Suprapubic skin (tissue), 4 donors: ENCODE results near the gene SLC16A10. TPM values are rescaled to one million over a fixed set of nuclear protein-coding genes. Genes with fewer than 3 reads are reported as not detected.

ENCODE experiments used
- DNase-seq, 2 donors: peaks; one replicate each; pipeline ENCODE4 v3.0.0-alpha.2; 2019; ENCODE audit warnings: low spot score in 2 of 2
- H3K27ac ChIP-seq: fragments of 200-600 bp; sonication (generic); one replicate; pipeline ENCODE4 v1.5.1; 2019
- H3K27me3 ChIP-seq: fragments of 200-600 bp; sonication (generic); one replicate; pipeline ENCODE4 v1.5.1; 2019
- H3K36me3 ChIP-seq: fragments of 200-600 bp; sonication (generic); one replicate; pipeline ENCODE4 v1.5.1; 2019
- H3K4me1 ChIP-seq: fragments of 200-600 bp; sonication (generic); one replicate; pipeline ENCODE4 v1.5.1; 2019
- H3K4me3 ChIP-seq: fragments of 200-600 bp; sonication (generic); one replicate; pipeline ENCODE4 v1.5.1; 2019; ENCODE audit warnings: mild to moderate bottlenecking
- H3K9me3 ChIP-seq: fragments of 200-600 bp; sonication (generic); one replicate; pipeline ENCODE4 v1.5.1; 2019
- CTCF ChIP-seq, 2 donors: fragments of 200-600 bp in 1 of 2; fragments of 450-650 bp in 1 of 2; sonication (generic) in 1 of 2; IDR thresholded peaks; one replicate each; pipeline ENCODE4 v1.5.1; 2016 to 2019; ENCODE audit warnings: antibody characterized with exemption in 2 of 2, mild to moderate bottlenecking in 1 of 2, moderate library complexity in 1 of 2
- EP300 ChIP-seq: sonication (generic); formaldehyde crosslinking; IDR thresholded peaks from one replicate; pipeline ENCODE4 v1.6.1; 2017; ENCODE audit warnings: antibody characterized with exemption
- POLR2A ChIP-seq, 2 donors: fragments of 450-650 bp; IDR thresholded peaks; one replicate each; pipeline ENCODE4 v1.6.1; 2017; ENCODE audit warnings: antibody characterized with exemption in 2 of 2, mild to moderate bottlenecking in 2 of 2, moderate library complexity in 2 of 2
- POLR2AphosphoS5 ChIP-seq, 3 donors: sonication (generic); formaldehyde crosslinking; IDR thresholded peaks; one replicate each; pipeline ENCODE4 v1.6.1; 2017; ENCODE audit warnings: antibody characterized with exemption in 3 of 3
- WGBS: methylation state at CpG from one replicate; pipeline ENCODE4 v1.1.5; 2018; 5-methylcytosine and 5-hydroxymethylcytosine counted together
- total RNA-seq, 4 donors: library from RNA; depleted of rRNA; stranded (reverse); fragments of >200 nt; gene quantifications; one replicate each; pipeline ENCODE4 v1.1.0, GENCODE V29; 2016

Gene SLC16A10
- total RNA-seq, 4 donors from 2014 or later: 23.1 to 73.5 (median 35.9) TPM

DNA sequence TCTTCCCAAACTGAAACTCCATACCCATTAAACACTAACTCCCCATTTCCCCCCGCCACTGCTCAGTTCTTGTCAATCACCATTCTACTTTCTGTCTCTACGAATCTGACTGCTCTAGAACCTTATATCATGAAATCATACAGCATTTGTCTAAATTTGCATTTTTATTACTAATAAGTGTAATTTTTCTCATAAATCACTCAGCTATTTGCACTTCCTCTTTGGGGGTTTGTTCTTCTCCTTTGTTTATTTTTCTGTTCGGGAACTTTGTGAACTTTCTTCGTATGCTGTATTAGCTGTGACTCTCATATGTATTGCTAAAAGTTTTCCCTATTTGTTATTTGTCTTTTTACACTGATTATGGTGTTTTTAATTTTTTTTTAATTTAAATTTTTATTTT, 152.2 kb downstream of the SLC16A10 start:
- TF ChIP-seq POLR2A (IDR thresholded peaks at IDR 0.05): no peak
- no peak for TF ChIP-seq CTCF (IDR thresholded peaks at IDR 0.05)
- no peak for TF ChIP-seq POLR2AphosphoS5 (IDR thresholded peaks at IDR 0.05)
- TF ChIP-seq EP300: no peak
- H3K4me1 ChIP-seq: no peaks in the 10 kb centered on the region
- no peak overlapping the region for H3K4me3 ChIP-seq
- H3K36me3 ChIP-seq: no peaks in the 10 kb centered on the region
- 66% methylated on average over 4 of the region's 4 CpGs for WGBS
- no peaks in the 10 kb centered on the region for H3K27me3 ChIP-seq
- no peaks in the 10 kb centered on the region for H3K9me3 ChIP-seq
- no peak overlapping the region for H3K27ac ChIP-seq
- no peak for DNase-seq

DNA sequence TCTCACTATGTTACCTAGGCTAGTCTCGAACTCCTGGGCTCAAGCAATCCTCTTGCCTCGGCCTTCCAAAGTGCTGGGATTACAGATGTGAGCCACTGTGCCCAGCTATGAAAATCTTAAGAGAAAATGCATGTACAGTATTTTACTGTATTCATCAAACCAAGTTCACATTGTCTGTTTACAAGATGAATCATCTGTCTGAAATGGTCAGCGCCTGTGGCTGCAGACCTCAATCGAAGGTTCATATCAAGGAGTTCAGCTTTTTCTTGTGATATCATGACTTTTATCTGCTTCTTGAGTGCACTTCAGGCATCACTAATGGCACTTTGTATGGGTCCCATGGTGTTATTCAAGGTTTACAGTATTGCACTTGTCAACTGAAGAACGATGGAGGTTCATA, 155.1 kb downstream of the SLC16A10 start:
- H3K36me3 ChIP-seq: no peaks in the 10 kb centered on the region
- H3K27me3 ChIP-seq: peaks cover 2% of the 10 kb centered on the region
- no peak for DNase-seq
- no peaks in the 10 kb centered on the region for H3K9me3 ChIP-seq
- H3K27ac ChIP-seq: no peak overlapping the region
- 96% methylated on average over 5 of the region's 5 CpGs for WGBS
- no peak overlapping the region for H3K4me3 ChIP-seq
- H3K4me1 ChIP-seq: no peaks in the 10 kb centered on the region
- TF ChIP-seq EP300 (no peak), POLR2AphosphoS5 (IDR thresholded peaks at IDR 0.05) (no peak), CTCF (IDR thresholded peaks at IDR 0.05) (no peak), POLR2A (IDR thresholded peaks at IDR 0.05) (no peak)

DNA sequence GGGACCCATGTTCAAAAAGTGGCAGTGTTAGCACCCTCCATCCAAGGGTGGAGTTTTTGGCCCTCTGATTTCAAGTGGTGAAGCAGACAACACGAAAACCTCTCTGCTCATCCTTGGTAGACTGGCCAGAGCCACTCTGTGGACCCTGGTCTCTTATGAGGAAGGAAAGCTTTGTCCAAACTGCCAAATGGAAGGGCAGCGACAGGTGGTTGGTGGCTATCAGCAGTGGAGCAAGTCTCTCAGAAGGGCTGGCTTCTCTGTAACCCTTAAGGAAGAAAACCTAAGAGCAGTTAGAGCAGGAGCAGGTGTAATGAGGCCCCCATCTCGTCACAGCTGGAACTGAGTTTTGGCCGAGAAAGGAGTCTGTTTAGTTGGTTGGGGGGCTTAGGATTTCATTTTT, 155.8 kb downstream of the SLC16A10 start:
- no peaks in the 10 kb centered on the region for H3K4me1 ChIP-seq
- no peak for TF ChIP-seq POLR2A (IDR thresholded peaks at IDR 0.05)
- TF ChIP-seq CTCF (IDR thresholded peaks at IDR 0.05): no peak
- WGBS: 89% methylated on average over 4 of the region's 4 CpGs
- H3K36me3 ChIP-seq: no peaks in the 10 kb centered on the region
- H3K9me3 ChIP-seq: no peaks in the 10 kb centered on the region
- H3K4me3 ChIP-seq: no peak overlapping the region
- H3K27me3 ChIP-seq: peaks cover 2% of the 10 kb centered on the region
- no peak for DNase-seq
- H3K27ac ChIP-seq: no peak overlapping the region

DNA sequence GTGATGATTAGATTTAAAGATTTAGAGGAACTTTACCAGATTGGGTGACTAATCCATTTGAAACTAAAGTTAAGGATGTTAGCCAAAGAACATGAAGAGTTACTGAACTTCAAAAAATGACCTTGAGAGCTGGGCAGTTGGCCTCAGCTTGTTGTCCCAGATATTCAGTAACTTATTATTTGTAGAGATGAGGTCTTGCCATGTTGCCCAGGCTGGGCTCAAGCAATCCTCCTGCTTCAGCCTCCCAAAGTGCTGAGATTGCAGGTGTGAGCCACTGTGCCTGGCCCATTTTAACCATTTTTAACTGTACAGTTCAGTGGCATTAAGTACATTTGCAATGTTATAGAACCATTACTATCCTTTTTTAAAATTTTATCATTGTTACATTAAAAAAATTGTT, 161.5 kb downstream of the SLC16A10 start:
- H3K27ac ChIP-seq: no peak overlapping the region
- H3K4me3 ChIP-seq: no peak overlapping the region
- no peaks in the 10 kb centered on the region for H3K4me1 ChIP-seq
- DNase-seq: no peak
- no peak for TF ChIP-seq POLR2A (IDR thresholded peaks at IDR 0.05)
- TF ChIP-seq POLR2AphosphoS5 (IDR thresholded peaks at IDR 0.05): no peak
- no peak for TF ChIP-seq CTCF (IDR thresholded peaks at IDR 0.05)
- no peak for TF ChIP-seq EP300
- peaks cover 2% of the 10 kb centered on the region for H3K27me3 ChIP-seq
- H3K36me3 ChIP-seq: no peaks in the 10 kb centered on the region
- H3K9me3 ChIP-seq: no peaks in the 10 kb centered on the region

DNA sequence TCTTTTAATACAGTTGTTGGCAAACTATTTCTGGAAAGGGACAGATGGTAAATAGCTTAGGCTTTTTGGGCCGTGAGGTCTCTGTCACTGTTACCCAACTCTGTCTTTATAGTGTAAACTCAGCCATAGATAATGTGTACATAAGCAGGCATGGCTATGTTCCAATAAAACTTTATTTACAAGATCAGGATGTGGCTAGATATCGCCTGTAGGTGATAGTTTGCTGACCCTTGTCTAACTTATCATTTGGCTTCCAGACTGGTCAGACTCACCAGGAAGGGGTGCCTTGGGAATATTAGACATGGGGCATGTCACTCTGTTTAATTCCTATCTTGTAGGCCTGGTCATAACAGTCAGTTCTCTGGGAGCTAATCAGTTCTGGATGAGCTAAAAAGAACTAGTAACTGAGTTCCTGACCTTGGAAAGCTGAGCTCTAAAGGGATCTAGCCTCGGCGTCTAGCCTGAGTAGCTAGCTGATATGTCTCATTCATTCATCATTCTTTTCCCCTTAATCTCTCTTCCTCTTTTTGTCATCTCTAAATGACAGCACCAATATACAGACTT, 163.6 kb downstream of the SLC16A10 start:
- DNase-seq: no peak
- no peaks in the 10 kb centered on the region for H3K4me1 ChIP-seq
- H3K36me3 ChIP-seq: no peaks in the 10 kb centered on the region
- WGBS: 77% methylated on average over 4 of the region's 4 CpGs
- no peak overlapping the region for H3K4me3 ChIP-seq
- H3K27me3 ChIP-seq: no peaks in the 10 kb centered on the region
- no peaks in the 10 kb centered on the region for H3K9me3 ChIP-seq
- TF ChIP-seq EP300 (no peak), POLR2A (IDR thresholded peaks at IDR 0.05) (no peak), POLR2AphosphoS5 (IDR thresholded peaks at IDR 0.05) (no peak), CTCF (IDR thresholded peaks at IDR 0.05) (no peak)
- H3K27ac ChIP-seq: no peak overlapping the region
